Measurements from ENCODE around the gene SAC3D1.

SAC3D1 gene

DNA sequence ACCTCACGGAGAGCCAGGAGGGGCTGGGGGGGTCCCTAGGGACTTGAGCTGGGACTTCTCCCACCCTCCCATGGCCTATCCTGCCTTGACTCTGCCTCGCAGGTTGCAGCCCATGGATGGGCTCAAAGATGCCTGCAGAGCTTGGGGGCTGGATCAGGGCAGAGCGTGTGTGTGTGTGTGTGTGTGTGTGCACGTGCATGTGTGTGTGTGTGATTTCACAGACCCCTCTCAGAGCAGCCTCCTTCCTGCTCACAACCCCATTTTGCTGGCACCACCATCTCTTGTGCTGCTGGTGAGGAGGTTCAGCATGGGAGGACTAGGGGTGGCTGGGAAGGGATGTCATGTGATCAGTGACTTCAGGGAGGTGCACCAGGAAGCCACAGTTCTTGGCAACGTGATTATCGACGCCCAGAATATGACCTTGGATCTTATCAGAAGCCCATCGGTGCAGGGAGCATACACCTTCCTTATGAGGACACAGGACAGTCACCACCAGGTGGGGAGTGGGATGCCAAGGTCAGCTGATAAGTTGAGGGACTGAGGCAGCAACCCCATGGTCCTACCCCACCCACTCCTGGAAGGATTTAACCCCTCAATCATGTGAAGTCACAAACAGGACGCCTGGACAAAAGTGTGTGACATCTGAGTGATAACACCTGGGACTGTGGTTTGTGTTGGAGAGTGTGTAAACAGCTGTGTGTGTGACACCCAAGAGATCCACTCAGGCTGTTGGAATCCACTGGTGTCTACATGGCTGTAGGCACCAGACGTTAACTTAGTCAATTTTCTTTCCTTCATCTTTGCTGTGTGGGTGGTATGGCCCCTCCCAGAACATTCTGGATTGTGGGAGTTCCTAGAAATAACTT, 19.2 kb downstream of the SAC3D1 start:
- DNase-seq (ENCODE audit: low read depth in 2 of 2), result no peak

DNA sequence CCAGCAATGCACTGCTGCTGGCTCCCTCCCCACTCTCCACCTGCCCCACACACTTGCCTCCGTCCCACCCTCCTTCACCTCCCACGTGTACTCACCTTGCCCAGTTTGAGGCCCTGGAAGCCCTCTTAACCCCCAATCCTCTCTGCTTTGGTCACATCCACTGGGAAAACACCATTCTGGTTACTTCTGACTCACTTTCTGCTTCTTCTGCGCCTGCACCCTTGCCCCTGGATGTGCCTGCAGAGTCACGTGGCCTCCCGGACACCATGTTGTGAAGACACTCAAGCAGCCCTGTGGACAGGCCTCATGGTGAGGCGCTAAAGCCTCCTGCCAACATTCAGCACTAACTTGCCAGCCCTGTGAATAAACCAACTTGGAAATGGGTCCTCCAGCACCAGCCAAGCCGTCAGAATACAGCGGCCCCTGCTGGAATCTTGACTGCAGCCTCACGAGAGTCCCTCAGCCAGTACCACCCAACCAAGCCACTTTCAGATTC, 20.0 kb downstream of the SAC3D1 start:
- no peak for DNase-seq (ENCODE audit: low read depth in 2 of 2)

DNA sequence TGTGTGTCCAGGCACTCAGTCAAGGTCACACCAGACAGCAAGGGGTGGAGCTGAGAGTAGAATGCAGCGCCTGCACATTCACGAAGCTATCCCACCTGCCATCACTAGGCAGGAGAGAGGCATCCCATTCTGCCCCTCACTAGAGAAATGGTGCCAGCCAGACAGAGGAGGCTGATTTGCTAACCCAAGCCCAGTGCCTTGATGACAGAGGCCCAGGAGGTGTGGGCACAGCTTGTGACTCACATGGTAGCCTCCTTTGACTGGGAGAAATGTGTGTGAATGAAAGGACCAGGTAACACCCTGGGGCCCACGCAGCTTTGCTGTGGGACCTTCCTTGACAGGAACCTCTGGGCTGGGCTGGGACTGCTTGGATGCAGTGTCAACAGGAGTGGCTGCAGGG, 22.5 kb downstream of the SAC3D1 start:
- no peak for DNase-seq (ENCODE audit: low read depth in 2 of 2)

DNA sequence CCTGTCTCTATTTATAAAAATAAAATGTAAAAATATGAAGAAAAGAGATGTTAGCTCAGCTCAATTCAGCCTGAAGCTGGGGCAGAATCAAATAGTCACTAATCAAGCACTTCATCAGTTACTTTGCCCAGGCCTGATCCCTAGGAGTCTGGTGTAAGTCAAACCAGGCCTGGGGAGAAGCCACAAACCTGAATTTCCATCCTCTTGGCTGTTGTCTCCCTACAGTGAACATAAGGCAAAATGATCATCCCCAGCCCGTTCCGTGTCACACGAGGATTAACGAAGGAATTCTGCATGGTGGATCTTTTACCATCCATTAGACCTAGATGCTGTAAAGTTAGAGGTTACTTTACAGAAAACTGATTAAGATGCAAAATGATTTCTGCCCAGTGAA, 23.8 kb downstream of the SAC3D1 start:
- no peak for DNase-seq (ENCODE audit: low read depth in 2 of 2)

DNA sequence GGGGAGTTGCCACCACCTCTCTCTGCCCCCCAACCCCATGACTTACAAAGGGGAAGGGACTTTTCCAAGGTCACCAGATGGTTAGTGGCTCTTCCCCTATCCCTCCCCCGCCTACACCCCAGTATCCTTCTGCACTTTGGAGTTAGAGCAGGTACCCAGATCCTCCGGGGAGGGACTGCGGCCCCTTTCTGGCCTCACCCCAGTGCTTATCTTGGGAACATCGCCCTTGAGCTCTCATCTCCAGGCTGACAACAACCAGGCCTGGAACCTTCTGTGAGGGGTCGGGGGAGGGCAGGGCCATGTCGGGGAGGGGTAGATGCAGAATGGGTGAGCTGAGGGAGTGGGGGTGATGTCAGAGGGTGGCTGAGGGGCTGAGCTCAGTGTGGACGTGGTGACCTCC, 24.8 kb downstream of the SAC3D1 start:
- DNase-seq (ENCODE audit: low read depth in 2 of 2), result no peak

DNA sequence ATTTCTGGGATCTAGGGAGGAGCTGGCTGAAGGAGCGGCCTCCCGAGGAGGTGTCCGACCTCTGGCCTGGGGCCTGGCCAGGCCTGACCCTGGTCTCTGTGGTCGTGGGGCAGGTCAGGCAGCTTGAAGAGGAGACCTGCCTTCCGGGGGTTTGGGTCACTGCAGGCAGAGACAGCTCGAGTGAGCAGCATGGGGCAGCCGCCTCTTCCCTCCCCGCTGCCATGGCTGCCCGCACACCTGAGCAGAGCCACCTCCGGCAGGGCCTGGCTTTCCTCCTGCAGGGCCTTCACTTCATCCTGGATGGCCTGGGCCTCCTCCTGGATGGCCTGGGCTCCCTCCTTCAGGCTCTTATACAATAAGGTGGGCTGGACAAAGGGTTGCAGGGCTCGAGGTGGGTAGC, 25.3 kb downstream of the SAC3D1 start:
- DNase-seq (ENCODE audit: low read depth in 2 of 2), result no peak

DNA sequence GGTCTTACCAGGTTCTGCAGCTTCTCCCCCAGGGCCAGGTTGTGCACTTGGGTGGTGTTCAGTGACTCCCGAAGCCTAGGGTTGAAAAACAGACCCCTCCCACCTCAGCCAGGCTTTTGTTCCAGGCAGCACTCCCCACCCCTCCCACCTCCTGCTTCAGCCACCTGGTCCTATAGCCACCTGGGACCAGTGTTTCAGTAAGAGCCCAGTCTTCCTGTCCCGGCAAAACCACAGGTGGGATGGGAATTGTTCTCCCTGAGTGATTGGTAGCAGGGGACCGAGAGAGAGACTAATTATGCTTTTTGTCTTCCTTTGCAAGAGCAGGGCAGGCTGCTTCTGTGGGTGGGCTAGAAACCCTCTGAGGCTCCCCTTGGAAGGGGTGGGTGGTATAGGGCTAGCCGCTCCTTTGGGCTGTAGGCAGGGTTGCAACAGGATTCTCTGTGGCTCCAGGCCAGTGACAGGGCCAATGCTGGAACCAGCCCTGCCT, 25.8 kb downstream of the SAC3D1 start:
- no peak for DNase-seq (ENCODE audit: low read depth in 2 of 2)

DNA sequence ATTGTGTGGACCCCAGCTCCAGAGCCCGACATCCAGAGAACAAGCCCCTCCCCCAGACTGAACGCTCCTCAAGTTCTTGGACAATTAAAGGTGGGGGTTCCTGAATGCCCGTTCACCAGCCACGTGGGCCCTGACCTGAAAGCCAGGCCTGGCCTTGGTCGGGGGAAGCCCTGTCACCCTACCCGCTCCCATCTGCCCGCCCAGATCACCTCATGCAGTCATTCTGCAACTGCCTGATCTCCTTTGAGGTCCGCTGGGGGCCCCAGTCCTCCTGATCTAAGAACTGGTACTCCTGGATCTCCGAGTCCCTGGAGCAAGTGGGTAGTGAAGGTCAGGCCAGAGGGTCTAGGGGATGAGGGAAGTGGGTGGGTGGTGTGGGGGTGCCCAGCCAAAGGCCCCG, 26.4 kb downstream of the SAC3D1 start:
- no peak for DNase-seq (ENCODE audit: low read depth in 2 of 2)

DNA sequence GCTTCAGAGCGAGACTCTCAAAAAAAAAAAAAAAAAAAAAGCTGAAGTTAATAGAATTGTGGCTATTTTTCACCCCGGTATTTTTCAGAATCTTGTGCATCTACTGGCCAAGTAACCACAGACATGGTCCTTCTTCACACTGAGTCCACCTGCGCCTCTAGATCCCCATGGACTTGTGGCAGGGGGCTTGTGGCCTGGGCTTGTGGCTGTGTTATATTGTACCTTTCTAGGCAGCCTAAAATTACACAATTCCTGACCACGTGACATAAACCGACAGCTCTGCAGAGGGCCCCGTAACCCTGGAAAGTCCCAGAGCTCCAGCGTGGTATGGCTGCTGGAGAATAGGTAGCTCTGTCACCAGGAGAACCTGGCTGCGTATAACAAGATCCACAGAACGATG, 28.2 kb downstream of the SAC3D1 start:
- no peak for DNase-seq (ENCODE audit: low read depth in 2 of 2)

DNA sequence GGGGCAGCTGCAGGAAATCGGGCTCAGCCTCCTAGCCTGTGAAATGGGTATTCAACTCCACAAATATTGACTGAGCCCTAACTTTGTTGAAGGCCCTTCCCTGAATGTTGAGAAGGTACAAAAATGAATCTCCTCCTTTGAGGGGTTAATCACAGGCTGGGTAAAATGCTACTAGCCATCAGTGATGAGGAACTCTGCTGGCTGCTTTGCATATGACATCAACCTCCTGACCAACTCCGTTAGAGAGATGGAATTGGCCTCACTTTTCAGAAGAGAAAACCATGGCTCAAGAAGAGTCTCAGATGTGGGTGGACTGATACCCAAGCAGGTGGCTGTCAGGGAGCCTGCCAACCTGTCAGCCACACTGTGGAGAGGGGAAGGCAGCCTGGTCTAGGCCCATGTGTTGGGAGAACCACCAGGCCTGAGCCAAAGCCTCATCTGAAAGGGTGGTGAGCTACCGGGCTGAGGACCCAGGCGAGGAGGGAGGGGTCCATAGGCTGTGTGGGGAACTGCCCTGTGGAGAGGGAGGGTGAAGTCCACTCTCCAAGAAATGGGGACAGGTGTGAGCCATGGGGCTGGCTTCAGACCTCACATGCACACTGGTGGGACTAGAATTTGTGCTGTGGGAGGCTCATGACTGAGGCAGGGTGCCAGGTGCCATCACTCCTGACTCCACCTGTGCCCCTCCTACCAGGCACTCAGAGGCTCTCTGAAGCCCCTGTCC, 31.1 kb downstream of the SAC3D1 start:
- DNase-seq (ENCODE audit: low read depth in 2 of 2), result no peak

DNA sequence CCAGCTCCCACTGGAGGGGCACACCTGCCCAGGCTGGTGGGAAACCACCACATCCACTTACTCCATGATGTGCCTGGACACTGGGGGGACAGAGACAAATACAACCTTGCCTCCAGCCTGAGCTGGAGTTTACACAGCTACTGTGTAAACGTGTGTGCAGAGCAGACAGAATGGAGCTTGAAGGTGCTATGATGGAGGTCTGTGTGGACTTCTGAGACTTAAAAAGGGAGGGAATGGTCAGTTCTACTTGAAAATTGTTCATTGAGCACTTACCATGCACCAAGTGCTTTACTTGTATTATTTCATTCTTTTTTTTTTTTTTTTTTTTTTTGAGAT, 31.6 kb downstream of the SAC3D1 start:
- no peak for DNase-seq (ENCODE audit: low read depth in 2 of 2)

DNA sequence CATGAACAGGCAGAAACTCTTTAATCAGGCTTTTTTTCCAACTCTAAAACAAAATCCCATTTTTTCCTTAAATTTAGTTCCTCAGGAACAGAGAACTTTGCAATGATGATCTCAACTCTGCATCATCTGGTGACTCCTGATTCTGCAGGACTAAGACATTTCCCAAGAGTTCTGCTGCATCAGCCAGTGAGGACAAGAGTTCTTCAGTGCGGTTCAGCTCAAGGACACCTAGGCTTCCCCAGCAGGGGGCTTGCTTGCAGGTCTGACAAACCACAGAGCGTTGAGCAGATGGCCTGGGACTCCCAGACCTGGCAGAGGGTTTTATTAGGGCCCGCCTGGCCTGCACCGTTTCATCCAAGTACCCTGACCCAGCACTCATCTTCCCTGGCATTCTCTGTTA, 36.4 kb downstream of the SAC3D1 start:
- DNase-seq (ENCODE audit: low read depth in 2 of 2), result no peak

DNA sequence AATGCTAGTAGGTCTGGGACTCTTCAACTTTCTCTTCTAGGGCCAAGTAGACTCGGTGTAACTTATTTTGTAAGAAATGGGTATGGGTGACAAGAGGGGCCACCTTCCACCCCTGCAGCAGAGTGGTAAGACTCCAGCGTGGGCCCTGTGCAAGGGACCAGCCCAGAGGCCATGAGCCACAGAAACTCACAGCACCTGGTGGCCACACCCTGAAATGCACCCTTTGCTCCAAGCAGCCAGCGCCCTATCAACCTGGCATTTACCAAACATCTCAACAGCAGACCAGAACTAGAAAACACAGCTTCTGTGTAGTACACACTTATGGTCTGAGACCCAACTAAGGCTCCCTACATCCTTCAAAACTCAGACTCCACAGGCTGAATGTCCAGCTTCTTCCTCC, 37.1 kb downstream of the SAC3D1 start:
- peak; percentile 45 to 56 for DNase-seq (ENCODE audit: low read depth in 2 of 2)

DNA sequence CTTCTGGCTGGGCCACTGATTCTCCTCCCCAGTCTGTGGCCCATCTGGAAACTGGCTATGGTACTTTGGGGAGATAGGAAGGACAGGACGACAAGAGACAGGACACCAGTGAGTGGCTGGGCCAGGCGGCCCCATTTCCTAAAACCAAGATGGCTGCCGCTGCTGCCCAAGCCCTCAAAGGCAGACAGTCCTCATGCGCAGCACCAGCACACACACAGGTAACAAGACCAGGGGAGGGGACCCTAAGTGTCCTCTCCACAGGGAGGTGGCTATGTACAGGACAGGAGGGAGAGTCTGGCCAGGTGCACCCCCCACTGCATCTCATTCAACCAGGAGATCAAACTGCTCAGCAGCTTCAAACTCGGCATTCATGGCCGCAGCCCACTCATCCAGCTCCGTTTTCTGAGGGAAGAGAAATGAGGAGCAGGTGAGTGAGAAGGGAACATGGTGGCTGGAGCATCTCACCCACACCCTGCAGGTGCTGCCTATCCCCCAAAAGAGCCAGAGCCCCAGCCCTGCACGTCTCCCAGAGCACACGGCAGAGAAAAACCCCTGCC, 37.9 kb downstream of the SAC3D1 start:
- no peak for DNase-seq (ENCODE audit: low read depth in 2 of 2)

DNA sequence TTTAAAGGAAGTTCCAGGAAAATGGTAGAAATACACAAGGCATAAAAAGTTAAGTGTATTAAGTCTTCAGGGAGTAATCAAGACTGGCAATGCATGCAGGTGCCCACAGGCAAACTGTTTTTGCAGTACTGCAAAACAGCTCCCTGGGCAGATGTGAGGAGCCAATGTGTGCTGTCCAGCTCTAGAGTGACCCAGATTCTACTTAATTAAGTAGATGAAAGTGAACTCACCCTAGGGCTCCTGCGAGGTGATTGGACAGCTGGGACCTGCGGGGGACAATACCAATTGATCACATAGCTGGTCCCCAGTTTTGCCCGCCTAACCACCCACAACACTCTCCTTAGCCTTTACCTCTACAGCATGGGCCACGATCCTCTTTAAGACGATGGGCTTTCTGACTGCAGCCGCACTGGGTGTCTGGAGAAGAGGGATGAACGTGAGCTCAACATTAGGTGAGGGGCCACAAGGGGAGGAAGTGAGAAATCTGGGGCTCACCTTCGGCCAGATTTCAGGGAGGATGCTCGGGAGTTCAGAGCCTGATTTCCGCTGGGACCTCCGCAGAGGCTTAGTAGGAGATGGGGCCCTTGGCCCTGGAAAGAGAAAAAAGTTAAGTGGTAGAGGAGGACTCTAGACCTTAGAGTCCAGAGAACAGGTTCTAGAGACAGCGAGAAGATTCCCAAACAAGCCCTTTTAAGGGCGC, 42.3 kb downstream of the SAC3D1 start:
- no peak for DNase-seq (ENCODE audit: low read depth in 2 of 2)

DNA sequence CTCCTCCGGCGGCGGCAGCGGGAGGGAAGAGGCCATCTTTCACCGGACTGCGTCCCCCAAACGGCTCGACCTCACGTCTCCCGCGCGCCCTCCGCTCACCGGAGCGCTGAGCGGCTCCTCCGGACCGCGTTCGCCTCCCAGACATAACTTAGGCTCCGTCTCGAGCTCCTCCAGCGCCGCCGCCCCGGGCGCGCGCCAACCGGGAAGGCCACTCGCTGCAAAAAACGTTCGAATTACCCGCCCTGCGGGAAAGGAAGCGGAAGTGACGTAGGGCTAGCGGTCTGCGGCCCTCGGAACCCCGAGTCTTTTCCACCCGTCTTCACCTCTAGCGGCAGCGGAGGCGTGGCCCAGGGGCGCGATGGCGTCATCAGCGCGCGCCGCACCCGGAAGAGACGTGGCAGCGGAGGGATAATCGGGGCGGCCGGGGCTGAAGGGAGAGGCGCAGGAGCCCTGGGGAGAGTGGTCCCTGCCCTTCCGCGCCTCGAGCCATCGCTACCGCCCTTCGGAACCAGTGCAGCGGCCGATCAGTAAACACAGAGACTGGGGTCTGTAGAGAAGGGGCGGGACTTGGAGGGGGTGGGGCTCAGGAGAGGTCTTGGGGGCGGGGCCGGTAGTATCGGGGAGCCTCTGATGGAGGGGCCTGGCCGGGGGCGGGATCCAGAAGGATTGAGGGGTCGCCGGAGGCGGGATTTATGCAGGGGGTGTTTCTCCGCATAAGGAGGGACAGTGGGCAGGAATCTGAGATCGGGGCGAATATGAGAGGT, 43.0 kb downstream of the SAC3D1 start, which contains the start of the genes CDCA5 and ZFPL1:
Gene CDCA5 (minus strand): TSS at position 207 of the 764 bp plus-strand sequence. CDS start 62 bp downstream, at position 145.
Gene ZFPL1 (plus strand): TSS at position 389 of the 764 bp plus-strand sequence. CDS start 477 bp downstream, outside the sequence.
- peak; percentile 94 for DNase-seq (ENCODE audit: low read depth in 2 of 2)

DNA sequence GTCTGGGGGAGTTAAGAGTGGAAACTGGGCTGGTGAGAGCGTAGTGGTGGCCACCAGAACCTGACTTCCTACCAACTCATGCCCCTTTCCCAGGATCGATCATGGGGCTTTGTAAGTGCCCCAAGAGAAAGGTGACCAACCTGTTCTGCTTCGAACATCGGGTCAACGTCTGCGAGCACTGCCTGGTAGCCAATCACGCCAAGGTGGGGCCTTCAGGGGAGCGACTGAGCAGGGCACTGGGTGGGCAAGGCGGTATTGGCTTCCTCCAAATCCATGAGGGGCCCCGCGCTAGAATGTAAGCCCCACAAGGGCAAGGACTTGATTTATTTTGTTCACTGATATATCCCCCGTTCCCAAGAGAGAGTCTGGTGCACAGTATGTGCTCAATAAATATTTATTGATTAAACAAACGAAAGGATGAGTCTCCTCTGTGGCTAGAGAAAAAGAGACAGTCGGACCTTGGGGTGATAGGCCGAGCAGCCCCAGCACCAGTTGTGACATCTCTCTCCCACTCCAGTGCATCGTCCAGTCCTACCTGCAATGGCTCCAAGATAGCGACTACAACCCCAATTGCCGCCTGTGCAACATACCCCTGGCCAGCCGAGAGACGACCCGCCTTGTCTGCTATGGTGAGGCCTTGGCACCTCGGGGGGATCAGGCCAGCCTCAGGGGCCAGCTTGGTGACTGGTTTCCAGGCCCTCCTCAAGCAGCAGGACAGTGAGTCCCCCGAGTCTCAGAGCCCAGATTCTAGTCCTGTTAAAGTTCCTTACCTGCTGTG, 43.8 kb downstream of the SAC3D1 start:
- no peak for DNase-seq (ENCODE audit: low read depth in 2 of 2)

DNA sequence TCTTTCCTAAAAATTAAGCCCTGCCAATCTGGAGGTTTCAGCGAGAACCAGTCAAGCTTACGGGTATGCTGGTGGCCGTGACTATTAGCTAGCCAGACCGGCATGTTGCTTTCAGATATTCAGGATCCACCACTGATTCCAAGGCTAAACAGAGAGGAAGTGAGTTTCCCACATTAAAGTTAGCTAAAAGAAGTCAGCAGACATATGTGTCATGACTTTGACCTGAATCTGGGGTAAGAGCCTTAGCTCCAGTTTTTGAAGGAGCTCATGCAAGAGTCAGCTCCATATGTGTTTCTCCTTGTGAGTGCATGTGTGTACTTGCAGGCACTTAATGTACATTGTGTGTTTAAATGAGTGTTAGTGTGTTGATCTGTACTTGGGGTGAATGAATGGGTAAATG, 44.4 kb downstream of the SAC3D1 start:
- DNase-seq (ENCODE audit: low read depth in 2 of 2), result no peak

DNA sequence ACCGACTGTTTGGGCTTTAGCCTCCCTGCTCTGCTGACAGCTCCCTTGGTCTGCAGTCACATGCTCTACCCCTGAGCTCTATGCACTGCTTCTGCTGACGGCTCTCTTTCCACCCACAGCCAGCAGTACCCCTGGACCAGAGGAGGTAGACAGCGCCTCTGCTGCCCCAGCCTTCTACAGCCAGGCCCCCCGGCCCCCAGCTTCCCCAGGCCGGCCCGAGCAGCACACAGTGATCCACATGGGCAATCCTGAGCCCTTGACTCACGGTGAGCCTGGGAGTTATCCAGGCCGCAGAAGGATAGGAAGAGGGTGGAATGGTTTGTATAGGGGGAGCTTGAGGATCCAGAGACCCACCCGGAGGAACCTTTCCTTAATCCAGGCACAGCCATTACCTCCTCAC, 45.8 kb downstream of the SAC3D1 start:
- no peak for DNase-seq (ENCODE audit: low read depth in 2 of 2)

DNA sequence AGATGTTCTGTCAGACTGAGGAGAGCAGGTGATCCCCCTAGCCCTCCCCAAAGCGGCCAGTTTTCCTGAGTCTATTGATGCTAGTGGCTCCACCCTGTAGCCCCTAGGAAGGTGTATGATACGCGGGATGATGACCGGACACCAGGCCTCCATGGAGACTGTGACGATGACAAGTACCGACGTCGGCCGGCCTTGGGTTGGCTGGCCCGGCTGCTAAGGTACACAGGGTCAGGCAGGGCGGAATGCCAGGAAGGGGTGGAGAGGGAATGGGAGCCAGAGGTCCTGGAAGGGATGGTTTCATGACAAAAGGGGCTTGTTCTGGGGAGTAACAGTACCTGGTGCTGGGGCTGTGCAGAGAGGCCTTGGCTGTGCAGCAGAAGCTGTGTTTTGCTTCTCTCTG, 46.2 kb downstream of the SAC3D1 start:
- DNase-seq (ENCODE audit: low read depth in 2 of 2), result no peak
